ENCODE results near the gene GJB6. TPM values are rescaled to one million over a fixed set of nuclear protein-coding genes. Genes with fewer than 3 reads are reported as not detected.

GJB6 gene
- total RNA-seq, 1 donor from 2014 or later, result not detected

- Mint-ChIP-seq H3K36me3 (ENCODE audit: unreplicated experiment) (no peaks in the 10 kb centered on the region), H3K9me3 (ENCODE audit: unreplicated experiment) (peaks cover 5% of the 10 kb centered on the region), H3K4me3 (ENCODE audit: unreplicated experiment) (no peak overlapping the region), H3K27ac (ENCODE audit: unreplicated experiment) (no peak overlapping the region), H3K4me1 (ENCODE audit: unreplicated experiment) (no peaks in the 10 kb centered on the region), H3K27me3 (ENCODE audit: unreplicated experiment) (peaks cover 35% of the 10 kb centered on the region)
- no peak for DNase-seq (ENCODE audit: extremely low spot score, unreplicated experiment)
- no peak for TF ChIP-seq CTCF (IDR thresholded peaks at IDR 0.05)
These were observed 9.5 kb upstream of the GJB6 start for GRCh38 chr13:20241593-20241992.

- no peak overlapping the region for H3K4me3 Mint-ChIP-seq (ENCODE audit: unreplicated experiment)
- peaks cover 3% of the 10 kb centered on the region for H3K9me3 Mint-ChIP-seq (ENCODE audit: unreplicated experiment)
- no peak overlapping the region for H3K27ac Mint-ChIP-seq (ENCODE audit: unreplicated experiment)
- no peak for DNase-seq (ENCODE audit: extremely low spot score, unreplicated experiment)
- H3K36me3 Mint-ChIP-seq (ENCODE audit: unreplicated experiment), result no peaks in the 10 kb centered on the region
- H3K27me3 Mint-ChIP-seq (ENCODE audit: unreplicated experiment), result peaks cover 40% of the 10 kb centered on the region
- no peak for TF ChIP-seq CTCF (IDR thresholded peaks at IDR 0.05)
- H3K4me1 Mint-ChIP-seq (ENCODE audit: unreplicated experiment), result no peaks in the 10 kb centered on the region
These were observed 7.6 kb upstream of the GJB6 start for GRCh38 chr13:20239748-20240147.

DNA sequence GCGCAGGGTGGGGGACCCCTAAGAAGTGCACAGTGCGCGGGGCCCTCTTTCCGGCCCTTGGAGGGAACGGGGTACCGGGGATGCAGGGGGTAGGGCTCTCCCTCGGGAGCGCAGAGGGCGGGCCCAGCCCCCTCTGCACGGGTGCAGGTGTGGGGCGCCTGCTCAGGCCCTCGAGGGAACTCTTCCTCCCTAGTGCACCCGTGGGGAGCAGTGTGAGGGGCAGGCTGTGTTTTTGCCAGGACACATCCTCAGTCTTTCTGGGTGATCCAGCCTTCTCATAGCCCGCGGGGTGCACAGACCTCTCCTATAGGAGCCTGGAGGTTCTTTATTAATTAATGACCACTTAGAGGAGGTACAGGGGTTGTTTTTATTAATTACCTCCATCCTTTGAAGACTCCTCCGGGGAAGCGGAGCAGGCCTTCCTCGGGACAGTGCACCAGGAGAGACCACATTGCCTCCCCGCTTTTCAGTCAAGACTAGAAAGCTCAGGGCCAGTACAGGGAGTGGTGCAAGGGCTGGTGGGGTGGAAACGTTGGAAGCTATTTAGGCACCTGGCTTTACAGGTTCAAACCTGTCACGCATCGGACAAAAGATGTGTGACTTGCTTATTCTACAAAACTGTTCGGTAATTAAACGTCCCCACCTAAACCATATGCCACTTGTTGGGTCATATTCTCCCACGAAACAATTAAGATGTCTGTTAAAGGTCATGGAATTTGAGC lies 598 bp upstream of the GJB6 start:
- Mint-ChIP-seq H3K4me1 (ENCODE audit: unreplicated experiment) (peaks cover 4% of the 10 kb centered on the region), H3K27me3 (ENCODE audit: unreplicated experiment) (peaks cover 62% of the 10 kb centered on the region), H3K27ac (ENCODE audit: unreplicated experiment) (no peak overlapping the region), H3K9me3 (ENCODE audit: unreplicated experiment) (no peaks in the 10 kb centered on the region), H3K36me3 (ENCODE audit: unreplicated experiment) (no peaks in the 10 kb centered on the region), H3K4me3 (ENCODE audit: unreplicated experiment) (no peak overlapping the region)
- no peak for TF ChIP-seq CTCF (IDR thresholded peaks at IDR 0.05)
- no peak for DNase-seq (ENCODE audit: extremely low spot score, unreplicated experiment)

- Mint-ChIP-seq H3K4me3 (ENCODE audit: unreplicated experiment) (peak overlapping the region; percentile 36), H3K36me3 (ENCODE audit: unreplicated experiment) (no peaks in the 10 kb centered on the region), H3K27ac (ENCODE audit: unreplicated experiment) (no peak overlapping the region), H3K4me1 (ENCODE audit: unreplicated experiment) (peaks cover 4% of the 10 kb centered on the region), H3K9me3 (ENCODE audit: unreplicated experiment) (no peaks in the 10 kb centered on the region), H3K27me3 (ENCODE audit: unreplicated experiment) (peaks cover 63% of the 10 kb centered on the region)
- no peak for DNase-seq (ENCODE audit: extremely low spot score, unreplicated experiment)
- no peak for TF ChIP-seq CTCF (IDR thresholded peaks at IDR 0.05)
These were observed 943 bp downstream of the GJB6 start for GRCh38 chr13:20230913-20231838.

- no peak overlapping the region for H3K4me3 Mint-ChIP-seq (ENCODE audit: unreplicated experiment)
- peaks cover 52% of the 10 kb centered on the region for H3K27me3 Mint-ChIP-seq (ENCODE audit: unreplicated experiment)
- DNase-seq (ENCODE audit: extremely low spot score, unreplicated experiment), result no peak
- H3K4me1 Mint-ChIP-seq (ENCODE audit: unreplicated experiment), result peaks cover 4% of the 10 kb centered on the region
- H3K27ac Mint-ChIP-seq (ENCODE audit: unreplicated experiment), result no peak overlapping the region
- H3K36me3 Mint-ChIP-seq (ENCODE audit: unreplicated experiment), result no peaks in the 10 kb centered on the region
- no peaks in the 10 kb centered on the region for H3K9me3 Mint-ChIP-seq (ENCODE audit: unreplicated experiment)
- no peak for TF ChIP-seq CTCF (IDR thresholded peaks at IDR 0.05)
These were observed 4.4 kb downstream of the GJB6 start for GRCh38 chr13:20227730-20228129.
